Endothelial cell of hepatic sinusoid (primary cell): ENCODE measurements around the gene ADAMTS1.

ENCODE experiments used
- in situ Hi-C: cut with HindIII; loops from 2 replicates; pipeline ENCODE4 v1.10.0; 2017; ENCODE audit warnings: low sequenced_read_pairs

Gene ADAMTS1

DNA sequence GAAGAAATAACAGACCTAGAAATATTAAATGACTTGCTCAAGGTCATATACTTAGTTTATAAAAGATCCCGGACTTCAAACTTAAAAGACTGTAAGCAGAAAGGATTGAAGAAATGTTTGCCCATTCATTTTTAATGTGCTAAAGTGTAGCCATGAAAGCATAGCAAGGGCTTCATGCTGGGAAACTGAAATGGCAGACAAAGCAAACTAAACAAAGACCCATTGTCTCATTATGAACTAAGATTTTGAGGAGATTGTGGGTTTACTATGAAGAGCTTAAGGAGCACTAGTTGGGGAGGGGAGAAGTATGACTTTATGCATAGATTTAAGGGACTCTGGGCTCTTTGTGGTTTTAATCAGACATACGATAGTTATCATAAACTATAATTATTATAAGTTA lies 26.3 kb downstream of the ADAMTS1 start:
- in situ Hi-C loops: no loop called here

DNA sequence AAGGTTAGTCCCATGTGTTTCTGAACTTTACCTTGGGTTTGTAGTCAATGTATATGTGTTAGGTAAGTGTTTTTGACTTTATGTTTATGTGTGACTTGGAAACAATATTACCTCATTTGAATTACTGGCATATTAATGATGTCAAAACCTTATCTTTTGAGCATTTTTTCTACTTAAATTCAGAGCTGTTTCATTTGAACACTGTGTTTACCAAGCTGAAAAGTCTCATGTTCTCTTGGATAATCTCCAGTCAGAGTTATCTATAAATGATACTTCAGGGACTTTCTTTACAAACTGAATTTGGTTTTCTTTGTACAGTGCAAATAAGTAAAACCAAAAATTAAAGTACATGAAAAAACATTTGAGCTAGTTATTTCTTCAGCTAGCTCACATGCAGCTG lies 30.0 kb downstream of the ADAMTS1 start:
- in situ Hi-C loops: no loop called here

DNA sequence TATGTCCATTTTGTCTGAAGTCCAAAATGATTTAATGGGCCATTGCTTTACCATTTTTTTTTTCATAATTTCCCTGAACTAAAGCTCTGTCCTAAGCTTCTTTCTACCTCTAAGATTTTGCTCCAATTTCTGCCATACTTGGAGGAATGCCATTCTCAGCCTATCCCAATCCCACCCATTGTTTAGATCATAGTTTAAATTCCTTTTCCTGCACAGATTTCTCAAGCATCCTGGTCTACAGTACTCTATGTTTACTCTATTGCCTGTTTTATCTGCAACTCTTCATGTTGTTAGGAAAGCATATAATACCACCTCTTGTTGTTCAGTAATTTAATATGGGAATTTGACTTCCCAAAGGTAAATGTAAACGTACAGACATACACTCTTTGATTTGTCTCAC lies 30.8 kb downstream of the ADAMTS1 start:
- in situ Hi-C loops: no loop called here

DNA sequence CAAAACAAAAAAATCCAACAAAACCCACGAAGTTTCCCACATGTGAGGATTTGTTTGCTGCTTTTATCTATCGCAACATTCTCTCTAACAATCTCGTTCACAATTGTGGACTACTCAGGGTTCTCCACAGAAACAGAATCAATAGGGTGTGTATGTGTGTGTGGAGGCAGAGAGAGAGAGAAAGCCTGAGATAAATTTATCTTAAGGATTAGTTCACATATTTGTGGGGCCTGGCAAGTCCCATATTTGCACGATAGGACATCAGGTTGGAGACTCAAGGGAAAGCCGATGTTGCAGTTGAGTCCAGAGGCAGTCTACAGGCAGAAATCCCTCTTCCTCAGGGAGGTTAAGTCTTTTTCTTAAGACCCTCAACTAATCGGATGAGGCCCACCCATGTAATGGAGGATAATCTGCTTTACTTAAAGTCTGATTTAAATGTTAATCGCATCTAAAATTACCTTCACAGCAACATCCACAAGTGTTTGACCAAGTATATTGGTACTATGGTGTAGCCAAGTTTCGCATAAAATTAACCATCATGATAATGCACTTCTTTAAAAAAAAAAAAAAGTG lies 31.7 kb downstream of the ADAMTS1 start:
- in situ Hi-C loops: no loop called here

DNA sequence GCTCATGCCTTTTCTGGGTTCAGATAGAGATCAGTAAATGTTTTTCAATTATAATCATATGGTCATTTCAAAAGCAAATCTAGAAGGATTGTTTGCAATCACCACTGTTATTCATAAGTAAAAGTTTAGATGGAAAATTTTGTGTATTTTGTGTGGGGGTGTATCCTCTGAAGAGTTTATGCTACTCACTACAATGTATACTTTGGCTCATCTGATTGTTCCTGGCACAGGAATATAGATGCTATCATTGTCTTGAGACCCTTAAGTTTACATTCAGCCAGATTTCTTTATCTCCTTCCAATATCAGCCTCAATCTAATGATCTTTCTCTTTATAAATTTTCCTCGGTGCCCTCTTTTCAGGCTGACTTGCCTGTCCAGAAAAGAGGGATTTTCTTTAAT lies 33.0 kb downstream of the ADAMTS1 start:
- in situ Hi-C loops: no loop called here

DNA sequence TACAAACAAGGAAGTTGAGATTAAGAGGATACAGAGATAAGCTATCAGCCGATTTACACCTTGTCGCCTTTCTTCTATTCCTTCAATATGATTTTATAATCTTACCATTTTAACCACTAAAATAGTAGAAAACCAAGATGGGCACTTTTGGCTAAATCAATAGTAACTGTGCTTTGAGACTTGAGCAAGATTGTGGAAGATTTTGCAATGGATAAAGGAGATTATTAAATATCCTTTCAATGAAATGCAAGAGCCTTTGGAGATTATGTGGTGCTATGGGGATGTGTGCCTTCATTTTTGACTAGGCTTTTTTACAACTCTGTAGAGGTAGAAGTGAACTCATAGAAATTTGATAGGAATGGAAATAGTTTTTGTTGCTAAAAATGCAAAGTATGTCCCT lies 33.7 kb downstream of the ADAMTS1 start:
- in situ Hi-C loops: no loop called here

DNA sequence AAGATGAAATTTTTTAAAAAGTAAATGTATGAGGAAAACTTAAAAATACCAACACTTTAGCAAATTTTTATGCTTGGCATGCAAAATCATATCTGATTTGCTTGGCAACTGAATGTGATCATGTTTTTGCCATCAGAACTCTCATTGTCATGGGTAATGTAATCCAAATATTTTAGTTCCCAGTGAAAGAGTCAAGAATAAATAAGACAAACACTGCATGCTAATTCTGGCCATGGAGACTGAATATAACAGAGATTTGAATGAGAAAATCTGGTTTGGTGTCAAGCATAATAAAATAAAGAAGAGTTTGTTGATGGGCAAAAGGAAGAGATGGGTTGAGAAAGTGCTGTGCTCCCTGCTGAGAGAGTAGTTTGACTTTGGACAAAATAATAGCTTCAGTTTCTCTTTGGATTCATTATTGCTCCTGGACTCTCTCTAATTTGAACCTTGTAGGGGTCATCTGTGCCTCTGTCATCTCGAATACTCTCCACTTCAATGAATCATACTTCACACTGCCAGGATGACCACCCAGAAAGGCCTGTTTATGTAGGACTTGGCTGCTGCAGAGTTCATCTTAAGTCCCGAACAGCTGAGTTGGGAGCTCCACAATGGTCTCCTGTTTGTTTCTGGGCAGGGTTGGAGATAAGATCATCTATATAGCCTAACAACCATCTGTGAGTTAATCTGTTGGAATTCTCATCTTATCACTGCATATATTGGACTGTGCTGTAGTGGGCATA lies 34.4 kb downstream of the ADAMTS1 start:
- in situ Hi-C loops: no loop called here

DNA sequence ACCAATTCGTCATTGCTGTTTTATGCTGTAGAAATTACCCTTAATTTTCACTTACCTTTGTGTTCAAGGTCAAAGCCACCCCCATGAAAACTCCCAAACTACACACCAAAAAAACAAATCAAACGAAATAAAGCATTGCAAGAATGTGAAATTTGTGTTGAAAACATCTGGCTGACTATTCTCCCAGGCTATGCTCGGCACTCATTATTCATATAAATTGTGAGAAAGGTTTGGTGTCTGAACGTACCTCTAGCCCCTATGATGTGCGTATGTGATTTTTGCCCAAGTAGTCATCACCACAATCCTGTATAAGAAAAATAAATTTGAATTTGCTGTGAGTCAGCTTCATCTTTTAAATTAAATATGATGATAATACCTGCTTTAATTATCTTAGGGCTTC lies 34.9 kb downstream of the ADAMTS1 start:
- in situ Hi-C loops: no loop called here

DNA sequence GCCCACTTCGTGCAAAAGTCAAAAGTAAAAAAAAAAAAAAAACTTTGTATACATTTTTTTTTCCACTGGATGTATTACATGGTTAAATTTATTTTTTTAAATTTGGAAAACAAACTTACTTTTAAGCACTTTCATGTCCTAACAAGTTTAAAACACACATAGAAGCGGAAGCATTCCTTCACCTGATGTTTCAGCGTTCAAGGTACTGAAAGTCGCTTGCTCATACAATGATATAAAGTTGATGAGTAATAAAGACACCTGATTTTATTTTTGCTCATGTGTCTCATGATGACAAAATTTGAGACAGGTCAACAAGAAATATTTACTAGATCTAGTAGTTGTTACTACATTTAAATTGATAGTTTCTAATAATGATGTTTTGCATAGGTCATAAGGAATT lies 35.5 kb downstream of the ADAMTS1 start:
- in situ Hi-C loops: no loop called here

DNA sequence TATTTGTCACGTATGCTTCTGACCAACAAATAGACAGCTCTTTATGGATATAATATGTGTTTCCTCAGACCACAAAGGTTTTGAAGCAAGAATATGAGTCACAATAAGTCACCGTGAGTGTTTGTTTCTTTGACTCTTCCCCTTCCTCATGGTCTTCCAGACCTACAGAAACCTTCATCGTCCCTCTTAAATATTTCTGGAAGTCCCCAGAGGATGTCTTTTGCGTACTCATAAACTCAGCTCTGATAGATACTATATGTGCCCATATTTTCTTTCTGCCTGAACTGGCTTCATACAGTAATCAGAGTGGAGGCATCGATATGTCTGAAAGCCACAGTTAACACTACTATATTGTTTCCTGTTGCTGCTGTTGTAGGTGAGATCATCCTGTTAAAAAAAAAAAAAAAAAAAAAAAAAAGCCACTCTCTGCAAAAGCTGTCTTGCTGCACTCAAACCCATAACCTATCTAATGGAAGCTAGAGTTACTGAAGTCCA lies 38.4 kb downstream of the ADAMTS1 start:
- in situ Hi-C loops: no loop called here

DNA sequence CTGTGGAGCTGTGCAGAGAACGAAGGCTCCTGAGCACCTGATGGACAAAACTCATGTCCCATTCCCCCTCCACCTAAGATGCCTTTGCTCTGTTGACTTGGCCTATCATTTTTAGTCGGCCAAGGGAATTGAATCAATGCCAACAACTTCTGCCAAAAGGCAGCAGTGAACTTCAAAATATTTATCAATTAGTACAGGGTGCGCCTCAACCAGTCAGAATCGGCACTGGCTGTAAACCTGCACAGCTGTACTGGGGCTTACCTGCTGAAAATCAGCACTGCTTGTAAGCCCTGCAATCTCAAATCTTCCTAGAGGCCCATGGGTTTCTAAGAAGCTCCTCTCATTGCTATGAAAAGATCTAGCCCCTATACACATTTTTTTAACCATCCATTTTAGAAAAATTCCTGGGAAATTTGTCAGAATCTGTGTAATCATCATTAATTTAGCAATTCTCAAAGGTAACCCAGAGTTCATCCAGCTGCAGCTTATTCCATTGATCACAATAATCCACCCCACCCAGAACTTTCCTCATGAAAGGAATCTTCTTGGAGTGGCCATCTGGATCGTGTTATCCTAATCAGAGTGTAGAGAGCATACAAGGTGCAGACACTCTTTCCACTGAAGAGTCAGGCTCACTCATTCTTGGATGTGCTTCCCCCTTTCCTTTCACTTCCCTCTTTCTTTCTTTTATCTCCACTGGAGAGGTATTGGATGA lies 40.2 kb downstream of the ADAMTS1 start:
- in situ Hi-C loops: no loop called here

DNA sequence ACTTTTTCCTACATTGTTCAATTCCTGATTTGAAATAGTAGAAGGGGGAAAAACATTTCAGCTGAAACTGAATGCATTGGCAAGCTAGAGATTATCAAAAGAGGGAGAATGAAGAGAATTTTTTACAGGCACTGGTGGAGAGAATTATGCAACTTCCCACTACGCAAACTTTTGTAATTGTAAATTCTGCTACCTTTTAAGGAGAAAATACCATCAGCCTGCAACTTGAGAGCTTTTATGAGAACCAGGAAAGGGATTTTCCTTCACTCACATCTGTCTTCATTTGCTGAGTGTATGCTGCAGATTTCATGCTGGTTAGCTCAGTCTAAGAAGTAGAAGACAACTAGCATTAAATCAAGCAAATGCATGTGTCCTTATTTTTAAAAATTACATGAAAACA lies 43.7 kb downstream of the ADAMTS1 start:
- in situ Hi-C loops: no loop called here

DNA sequence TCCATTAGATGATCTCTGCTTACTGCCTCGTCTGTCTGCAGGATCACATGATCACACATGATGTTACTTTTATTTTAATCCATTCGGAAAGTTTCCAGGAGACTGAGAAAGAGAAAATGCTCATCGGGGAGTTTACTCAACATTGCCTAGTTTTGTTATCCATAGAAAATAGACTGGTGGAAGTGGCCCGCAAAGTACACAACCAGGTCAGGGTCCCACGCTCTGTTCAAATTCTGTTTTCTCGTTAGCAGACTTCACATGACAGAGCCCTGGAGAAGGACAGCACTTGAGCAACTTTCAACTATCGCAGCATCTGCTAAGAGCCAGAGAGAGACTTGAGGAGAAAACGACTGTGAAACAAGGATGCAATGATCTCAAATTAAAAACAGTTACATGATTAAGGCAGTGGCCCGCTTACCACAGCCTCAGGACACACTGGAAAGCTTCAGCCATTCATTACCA lies 44.2 kb downstream of the ADAMTS1 start:
- in situ Hi-C loops: no loop called here

DNA sequence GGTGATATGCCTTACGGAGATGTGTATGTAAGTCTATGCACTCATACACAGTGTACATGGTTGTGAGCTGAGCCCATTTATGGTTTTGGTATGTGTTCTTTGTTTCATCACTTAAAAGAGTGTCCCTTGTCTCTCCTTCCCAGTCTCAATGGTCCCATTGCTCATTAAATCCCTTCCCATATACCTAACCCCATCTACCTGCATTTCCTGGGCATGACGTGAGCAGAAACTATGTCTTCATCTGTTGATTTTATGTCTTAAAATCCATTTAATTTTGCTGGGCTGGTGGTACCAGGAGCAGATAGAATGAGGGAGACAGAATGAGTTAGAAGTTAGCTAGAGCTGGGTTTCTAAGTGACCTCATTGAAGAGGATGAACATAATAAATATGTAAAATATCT lies 44.8 kb downstream of the ADAMTS1 start:
- in situ Hi-C loops: no loop called here

DNA sequence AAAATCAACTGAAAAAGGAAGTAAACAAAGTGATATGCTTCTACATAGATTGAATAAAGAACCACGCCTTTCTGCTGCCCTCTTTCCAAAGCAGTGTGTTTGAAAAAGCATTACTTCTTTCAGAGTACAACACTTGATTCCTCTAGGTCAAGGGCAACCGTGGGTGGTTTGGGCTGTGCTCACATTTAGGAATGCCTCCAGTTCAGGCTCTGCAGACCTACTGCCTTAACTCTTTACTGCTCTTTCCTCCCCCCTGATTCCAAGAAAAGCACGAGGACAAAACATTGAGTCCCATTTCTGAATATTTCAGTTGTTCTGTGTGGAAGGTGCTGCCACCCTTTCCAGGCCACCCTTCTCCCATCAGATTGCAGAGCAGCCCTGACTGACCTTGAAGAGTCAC lies 45.2 kb downstream of the ADAMTS1 start:
- in situ Hi-C loops: no loop called here

DNA sequence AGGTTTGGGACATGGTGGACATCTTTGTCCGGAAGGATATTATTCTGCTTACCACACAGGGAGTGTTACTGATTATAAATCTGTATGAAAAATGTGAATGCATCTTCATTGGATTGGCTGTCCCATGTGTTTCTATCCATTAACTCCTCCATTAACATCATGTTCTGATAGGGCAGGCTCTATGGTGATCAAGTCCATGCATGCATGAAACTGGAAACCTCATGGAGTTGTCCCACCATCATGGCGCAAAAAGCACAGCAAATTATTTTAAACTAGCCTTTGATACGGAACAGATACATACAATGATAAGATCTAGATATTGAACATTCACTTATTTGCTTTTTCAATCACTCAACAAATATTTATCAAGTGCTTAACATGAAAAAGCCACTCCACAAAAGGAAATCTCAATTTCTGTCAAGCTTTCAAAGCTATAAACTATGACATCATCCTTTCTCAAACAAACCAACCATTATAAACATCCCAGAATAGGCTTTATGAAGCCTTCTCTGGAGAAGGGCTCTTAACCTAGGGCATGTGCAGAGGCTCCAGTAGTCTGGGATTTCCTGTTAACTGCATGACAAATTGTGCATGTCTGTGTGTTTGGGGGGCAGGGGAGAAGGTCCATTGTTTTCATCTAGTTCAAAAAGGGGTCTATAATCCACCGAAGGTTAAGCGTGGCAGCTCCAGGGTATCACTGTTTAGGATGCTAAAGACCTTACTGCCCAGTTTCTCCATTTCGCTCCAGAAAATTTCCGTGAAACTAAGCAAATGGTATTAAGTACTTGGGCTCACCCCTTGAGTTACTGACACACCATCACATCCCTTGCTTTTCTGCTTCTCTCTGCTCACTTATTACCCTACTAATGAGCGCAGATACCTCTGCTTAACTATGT lies 46.1 kb downstream of the ADAMTS1 start:
- in situ Hi-C loops: no loop called here

DNA sequence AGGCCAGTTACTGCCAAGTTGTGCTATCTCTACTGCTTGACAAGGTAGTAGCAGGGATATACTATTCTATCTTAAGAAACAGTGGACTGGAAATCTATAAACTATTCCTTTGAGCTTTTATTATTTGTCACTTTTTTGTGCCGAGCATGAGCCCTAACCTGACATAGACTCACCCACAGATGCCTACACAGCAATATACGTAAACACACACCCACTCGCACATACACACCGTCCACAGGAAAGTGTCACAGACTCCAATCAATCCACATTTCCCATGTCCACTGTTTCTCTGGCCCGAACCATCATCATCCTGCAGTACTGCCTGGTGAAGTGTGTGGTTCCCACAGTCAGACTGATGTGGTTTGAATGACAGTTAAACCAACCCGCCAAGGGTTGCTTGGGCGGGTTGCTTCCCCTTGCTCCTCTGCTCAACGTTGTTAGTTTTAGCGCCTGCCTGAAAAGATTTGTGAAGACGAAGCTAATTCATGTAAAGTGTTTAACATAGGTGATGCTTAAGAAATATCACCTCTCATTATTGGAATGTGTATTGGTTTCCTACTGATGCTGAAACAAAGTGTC lies 47.2 kb downstream of the ADAMTS1 start:
- in situ Hi-C loops: no loop called here

DNA sequence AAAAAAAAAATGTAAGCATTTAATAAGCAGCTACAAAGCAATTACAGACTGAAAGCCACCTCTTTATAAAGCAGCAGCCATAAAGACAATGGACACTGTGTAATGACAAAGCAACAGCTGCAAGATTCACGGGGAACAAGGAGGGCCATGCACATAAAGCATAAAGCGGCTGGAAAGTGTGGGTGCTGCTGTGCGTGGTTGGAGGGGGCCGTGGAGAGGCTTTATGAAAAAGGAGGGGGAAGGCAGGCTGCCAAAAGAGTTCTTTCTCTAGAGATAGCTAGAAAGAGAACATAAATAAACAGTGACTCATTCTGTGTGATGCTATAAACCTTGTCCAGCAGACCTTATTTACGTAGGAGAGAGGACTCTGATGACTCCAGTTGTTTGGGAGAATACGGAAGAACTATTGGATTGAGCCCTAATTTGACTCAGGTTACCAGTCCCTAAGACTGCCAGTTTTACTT lies 49.3 kb downstream of the ADAMTS1 start:
- in situ Hi-C loops: no loop called here

DNA sequence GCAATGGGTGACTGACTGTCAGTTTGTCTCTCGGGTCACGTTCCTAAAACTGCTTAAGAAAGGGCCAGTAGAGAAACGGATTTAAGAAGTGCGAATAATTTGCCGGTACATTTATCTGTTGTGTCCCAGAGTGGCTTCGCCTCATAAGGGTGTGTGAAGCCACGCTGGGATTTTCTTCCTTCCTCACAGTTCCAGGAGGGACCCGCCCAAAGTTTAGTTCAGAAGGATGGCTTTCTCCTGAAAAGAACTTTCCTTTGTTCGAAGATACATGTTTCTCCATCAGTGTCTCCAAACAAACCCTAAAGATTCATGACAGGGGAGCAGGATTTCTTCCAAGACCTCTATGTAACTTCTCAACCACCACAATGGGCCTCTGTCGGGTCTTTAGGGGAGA lies 49.8 kb downstream of the ADAMTS1 start:
- in situ Hi-C loops: no loop called here

DNA sequence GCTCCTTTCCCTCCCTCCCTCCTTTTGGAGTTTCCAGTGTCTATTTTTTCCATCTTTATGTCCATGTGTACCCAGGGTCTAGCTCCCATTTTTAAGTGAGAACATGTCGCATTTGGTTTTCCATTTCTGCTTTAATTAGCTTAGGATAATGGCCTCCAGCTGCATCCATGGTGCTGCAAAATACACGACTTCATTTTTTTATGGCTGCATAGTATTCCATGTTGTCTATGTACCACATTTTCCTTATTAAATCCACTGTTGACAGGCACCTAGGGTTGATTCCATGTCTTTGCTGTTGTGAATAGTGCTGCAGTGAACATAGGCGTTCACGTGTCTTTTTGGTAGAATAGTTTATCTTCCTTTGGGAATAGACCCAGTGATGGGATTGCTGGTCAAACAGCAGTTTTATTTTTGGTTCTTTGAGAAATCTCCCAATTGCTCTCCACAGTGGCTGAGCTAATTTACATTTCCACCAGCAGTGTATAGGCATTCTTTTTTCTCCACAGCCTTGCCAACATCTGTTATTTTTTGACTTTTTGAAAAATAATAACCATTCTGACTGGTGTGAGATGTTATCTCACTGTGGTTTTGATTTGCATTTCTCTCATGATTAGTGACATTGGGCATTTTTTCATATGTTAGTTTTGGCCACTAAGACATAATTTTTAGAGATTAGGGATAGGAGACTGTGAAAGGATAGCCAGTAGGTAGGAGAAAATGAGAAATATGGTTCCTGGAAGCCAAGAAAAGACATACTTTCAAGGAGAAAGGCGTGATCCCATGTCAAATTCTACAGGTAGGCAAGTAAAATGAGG lies 50.4 kb downstream of the ADAMTS1 start:
- in situ Hi-C loops: no loop called here
